Gastroesophageal sphincter (tissue), 4 donors: ENCODE measurements around the gene ARHGAP6. TPM values are rescaled to one million over a fixed set of nuclear protein-coding genes. Genes with fewer than 3 reads are reported as not detected.
"Not testable (repeated sequence)": the region's sequence is repeated elsewhere in the genome, so short reads cannot be mapped to it uniquely, and the experiment has no call there.

Source experiments
- ATAC-seq: fragments of 150-250 bp; one replicate; pipeline ENCODE4 v1.9.1; 2016; ENCODE audit warnings: mild to moderate bottlenecking, moderate library complexity
- H3K27ac ChIP-seq, 4 donors: fragments of 200-600 bp; sonication (generic) in 3 of 4; 1 replicate in 3 of 4; 2 replicates in 1 of 4; pipeline ENCODE4 v1.5.1; 2016 to 2019
- H3K27me3 ChIP-seq: fragments of 200-600 bp; sonication (generic); one replicate; pipeline ENCODE4 v1.5.1; 2019
- H3K36me3 ChIP-seq, 2 donors: fragments of 200-600 bp; sonication (generic); one replicate each; pipeline ENCODE4 v1.5.1; 2019; ENCODE audit warnings: control low read depth in 1 of 2
- H3K4me1 ChIP-seq, 3 donors: fragments of 200-600 bp; sonication (generic); 1 replicate in 2 of 3; 2 replicates in 1 of 3; pipeline ENCODE4 v1.5.1; 2016 to 2019; ENCODE audit warnings: control low read depth in 2 of 3
- H3K4me3 ChIP-seq, 2 donors: fragments of 200-600 bp; sonication (generic); one replicate each; pipeline ENCODE4 v1.5.1; 2019; ENCODE audit warnings: mild to moderate bottlenecking in 1 of 2, moderate library complexity in 1 of 2
- H3K9me3 ChIP-seq, 3 donors: fragments of 200-600 bp; sonication (generic); one replicate each; pipeline ENCODE4 v1.5.1; 2017 to 2019; ENCODE audit warnings: control low read depth in 2 of 3
- CTCF ChIP-seq, 4 experiments: fragments of 200-600 bp in 2 of 4; fragments of 450-650 bp in 2 of 4; sonication (generic) in 1 of 4; IDR thresholded peaks; one replicate each; pipeline ENCODE4 v1.5.1; 2017 to 2019; ENCODE audit warnings: antibody characterized with exemption in 4 of 4, mild to moderate bottlenecking in 2 of 4, moderate library complexity in 2 of 4
- EP300 ChIP-seq: sonication (generic); formaldehyde crosslinking; IDR thresholded peaks from one replicate; pipeline ENCODE4 v1.6.1; 2017; ENCODE audit warnings: antibody characterized with exemption, mild to moderate bottlenecking
- POLR2A ChIP-seq, 2 donors: fragments of 450-650 bp; IDR thresholded peaks; one replicate each; pipeline ENCODE4 v1.6.1; 2017; ENCODE audit warnings: antibody characterized with exemption in 2 of 2, mild to moderate bottlenecking in 2 of 2, moderate library complexity in 1 of 2
- POLR2AphosphoS5 ChIP-seq: sonication (generic); formaldehyde crosslinking; IDR thresholded peaks from one replicate; pipeline ENCODE4 v1.6.1; 2017; ENCODE audit warnings: antibody characterized with exemption
- WGBS, 2 donors: methylation state at CpG; one replicate each; pipeline ENCODE4 v1.1.5; 2018; ENCODE audit warnings: low coverage in 1 of 2; 5-methylcytosine and 5-hydroxymethylcytosine counted together
- total RNA-seq, 4 donors: library from RNA; depleted of rRNA; stranded (reverse); fragments of >200 nt; gene quantifications; one replicate each; pipeline ENCODE4 v1.1.0, GENCODE V29; 2016

The ARHGAP6 gene
- total RNA-seq, 4 donors from 2014 or later: 25.2 to 35.1 (median 31.8) TPM

GRCh38 chrX:11628399-11628798, 37.3 kb downstream of the ARHGAP6 start:
- TF ChIP-seq POLR2AphosphoS5: no peak
- TF ChIP-seq CTCF (IDR thresholded peaks at IDR 0.05): no peak
- no peak for TF ChIP-seq POLR2A (IDR thresholded peaks at IDR 0.05)
- no peak for TF ChIP-seq EP300
- ATAC-seq: no peak
- H3K36me3 ChIP-seq: no peaks in the 10 kb centered on the region
- no peaks in the 10 kb centered on the region for H3K27me3 ChIP-seq
- H3K4me3 ChIP-seq: no peak overlapping the region
- 60 to 78% methylated on average over 5 of the region's 5 CpGs for WGBS, 2 donors
- H3K9me3 ChIP-seq: no peaks in the 10 kb centered on the region
- H3K4me1 ChIP-seq: no peaks in the 10 kb centered on the region
- no peak overlapping the region for H3K27ac ChIP-seq

- H3K27ac ChIP-seq: no peak overlapping the region
- no peaks in the 10 kb centered on the region for H3K4me1 ChIP-seq
- H3K36me3 ChIP-seq: no peaks in the 10 kb centered on the region
- TF ChIP-seq EP300: no peak
- no peak for TF ChIP-seq CTCF (IDR thresholded peaks at IDR 0.05)
- no peak for TF ChIP-seq POLR2A (IDR thresholded peaks at IDR 0.05)
- TF ChIP-seq POLR2AphosphoS5: no peak
- no peaks in the 10 kb centered on the region for H3K9me3 ChIP-seq
- no peak overlapping the region for H3K4me3 ChIP-seq
- ATAC-seq: no peak
- H3K27me3 ChIP-seq: no peaks in the 10 kb centered on the region
Measured at GRCh38 chrX:11626351-11626750, 39.4 kb downstream of the ARHGAP6 start.

- H3K4me1 ChIP-seq: peaks cover 0 to 6% (median 0%) of the 10 kb centered on the region in 3 donors
- no peaks in the 10 kb centered on the region for H3K36me3 ChIP-seq
- no peaks in the 10 kb centered on the region for H3K9me3 ChIP-seq
- 27 to 33% methylated on average over 1 of the region's 1 CpG for WGBS, 2 donors
- no peaks in the 10 kb centered on the region for H3K27me3 ChIP-seq
- TF ChIP-seq POLR2A (IDR thresholded peaks at IDR 0.05): no peak
- no peak for TF ChIP-seq EP300
- no peak for ATAC-seq
- no peak overlapping the region for H3K4me3 ChIP-seq
- no peak overlapping the region for H3K27ac ChIP-seq
Measured at GRCh38 chrX:11619441-11619840, 46.3 kb downstream of the ARHGAP6 start.

GRCh38 chrX:11614253-11614652, 51.5 kb downstream of the ARHGAP6 start:
- 60% methylated on average over 2 of the region's 3 CpGs; no CpG with 5 or more reads in 1 of the 2 donors for WGBS, 2 donors
- not testable (repeated sequence) for H3K4me3 ChIP-seq, ATAC-seq, H3K9me3 ChIP-seq, H3K36me3 ChIP-seq, H3K27ac ChIP-seq, H3K4me1 ChIP-seq, H3K27me3 ChIP-seq

- no peaks in the 10 kb centered on the region for H3K36me3 ChIP-seq
- ATAC-seq: no peak
- no peak overlapping the region for H3K4me3 ChIP-seq
- no peaks in the 10 kb centered on the region for H3K4me1 ChIP-seq
- H3K27me3 ChIP-seq: no peaks in the 10 kb centered on the region
- TF ChIP-seq POLR2AphosphoS5 (no peak), EP300 (no peak), CTCF (IDR thresholded peaks at IDR 0.05) (no peak), POLR2A (IDR thresholded peaks at IDR 0.05) (no peak)
- H3K9me3 ChIP-seq: no peaks in the 10 kb centered on the region
- H3K27ac ChIP-seq: no peak overlapping the region
- WGBS, 2 donors: 57% methylated on average over 1 of the region's 1 CpG; no CpG with 5 or more reads in 1 of the 2 donors
Measured at GRCh38 chrX:11611965-11612364, 53.8 kb downstream of the ARHGAP6 start.

- Histone ChIP-seq H3K27me3 (no peaks in the 10 kb centered on the region), H3K36me3 (no peaks in the 10 kb centered on the region), H3K9me3 (no peaks in the 10 kb centered on the region), H3K27ac (no peak overlapping the region), H3K4me1 (no peaks in the 10 kb centered on the region), H3K4me3 (no peak overlapping the region)
- WGBS, 2 donors: 23 to 41% methylated on average over 1 of the region's 1 CpG
- TF ChIP-seq CTCF (IDR thresholded peaks at IDR 0.05) (no peak), POLR2A (IDR thresholded peaks at IDR 0.05) (no peak), POLR2AphosphoS5 (no peak), EP300 (no peak)
- ATAC-seq: no peak
Measured at GRCh38 chrX:11611161-11611560, 54.6 kb downstream of the ARHGAP6 start.
